Renal cortex interstitium (tissue), 15 donors: ENCODE results near the gene TMEM45B. TPM values are rescaled to one million over a fixed set of nuclear protein-coding genes. Genes with fewer than 3 reads are reported as not detected.
"Not testable (repeated sequence)": the region's sequence is repeated elsewhere in the genome, so short reads cannot be mapped to it uniquely, and the experiment has no call there.

Experiments
- DNase-seq, 11 donors: peaks; one replicate each; pipeline ENCODE4 v3.0.0-alpha.2; 2013; ENCODE audit warnings: low read depth in 9 of 11, low spot score in 4 of 11; ENCODE audit errors: extremely low read depth in 1 of 11
- long read RNA-seq, 16 experiments: transcript quantifications; one replicate each; lab custom pipeline, GENCODE V29; 2026
- polyA plus RNA-seq, 3 donors: library from polyadenylated mRNA; unstranded; fragments of 120-200 nt; gene quantifications; one replicate each; pipeline ENCODE4 v1.2.1, GENCODE V29; 2013; ENCODE audit not compliant: insufficient read length in 3 of 3

TMEM45B gene
- polyA plus RNA-seq = 10 to 100 TPM; 15.3 to 19.8 (median 16.1) TPM
- long read RNA-seq, donor 1, partial matches to known transcripts = 0 of 2 reads
- long read RNA-seq, donor 1, other reads (novel, unspliced or antisense) = 0 of 2 reads
- long read RNA-seq, donor 2, partial matches to known transcripts = 0 of 2 reads
- long read RNA-seq, donor 2, other reads (novel, unspliced or antisense) = 0 of 2 reads
- long read RNA-seq, donor 3, transcript TMEM45B-201 (6 exons, 2,234 nt) = major isoform, 13 of 19 reads
- long read RNA-seq, donor 3, partial matches to known transcripts = 5 of 19 reads
- long read RNA-seq, donor 3, other reads (novel, unspliced or antisense) = 0 of 19 reads
- long read RNA-seq, donor 4, transcript TMEM45B-201 (6 exons, 2,234 nt) = major isoform, 7 of 7 reads
- long read RNA-seq, donor 4, partial matches to known transcripts = 0 of 7 reads
- long read RNA-seq, donor 4, other reads (novel, unspliced or antisense) = 0 of 7 reads
- long read RNA-seq, donor 5 = 0 reads
- long read RNA-seq, donor 6, transcript TMEM45B-201 (6 exons, 2,234 nt) = major isoform, 5 of 5 reads
- long read RNA-seq, donor 6, partial matches to known transcripts = 0 of 5 reads
- long read RNA-seq, donor 6, other reads (novel, unspliced or antisense) = 0 of 5 reads
- long read RNA-seq, donor 7, transcript TMEM45B-201 (6 exons, 2,234 nt) = major isoform, 6 of 6 reads
- long read RNA-seq, donor 7, partial matches to known transcripts = 0 of 6 reads
- long read RNA-seq, donor 7, other reads (novel, unspliced or antisense) = 0 of 6 reads
- long read RNA-seq, donor 8, transcript TMEM45B-201 (6 exons, 2,234 nt) = major isoform, 7 of 8 reads
- long read RNA-seq, donor 8, partial matches to known transcripts = 0 of 8 reads
- long read RNA-seq, donor 8, other reads (novel, unspliced or antisense) = 0 of 8 reads
- long read RNA-seq, donor 9, transcript TMEM45B-201 (6 exons, 2,234 nt) = major isoform, 8 of 8 reads
- long read RNA-seq, donor 9, partial matches to known transcripts = 0 of 8 reads
- long read RNA-seq, donor 9, other reads (novel, unspliced or antisense) = 0 of 8 reads
- long read RNA-seq, donor 10, transcript TMEM45B-201 (6 exons, 2,234 nt) = major isoform, 5 of 5 reads
- long read RNA-seq, donor 10, partial matches to known transcripts = 0 of 5 reads
- long read RNA-seq, donor 10, other reads (novel, unspliced or antisense) = 0 of 5 reads
- long read RNA-seq, donor 11 = 0 reads
- long read RNA-seq, donor 12, transcript TMEM45B-201 (6 exons, 2,234 nt) = major isoform, 6 of 6 reads
- long read RNA-seq, donor 12, partial matches to known transcripts = 0 of 6 reads
- long read RNA-seq, donor 12, other reads (novel, unspliced or antisense) = 0 of 6 reads
- long read RNA-seq, donor 13 = 0 reads
- long read RNA-seq, donor 14, partial matches to known transcripts = 0 of 5 reads
- long read RNA-seq, donor 14, other reads (novel, unspliced or antisense) = 0 of 5 reads
- long read RNA-seq, donor 15, partial matches to known transcripts = 0 of 2 reads
- long read RNA-seq, donor 15, other reads (novel, unspliced or antisense) = 0 of 2 reads
- long read RNA-seq, donor 16, transcript TMEM45B-201 (6 exons, 2,234 nt) = major isoform, 22 of 84 reads
- long read RNA-seq, donor 16, partial matches to known transcripts = 62 of 84 reads
- long read RNA-seq, donor 16, other reads (novel, unspliced or antisense) = 0 of 84 reads

DNA sequence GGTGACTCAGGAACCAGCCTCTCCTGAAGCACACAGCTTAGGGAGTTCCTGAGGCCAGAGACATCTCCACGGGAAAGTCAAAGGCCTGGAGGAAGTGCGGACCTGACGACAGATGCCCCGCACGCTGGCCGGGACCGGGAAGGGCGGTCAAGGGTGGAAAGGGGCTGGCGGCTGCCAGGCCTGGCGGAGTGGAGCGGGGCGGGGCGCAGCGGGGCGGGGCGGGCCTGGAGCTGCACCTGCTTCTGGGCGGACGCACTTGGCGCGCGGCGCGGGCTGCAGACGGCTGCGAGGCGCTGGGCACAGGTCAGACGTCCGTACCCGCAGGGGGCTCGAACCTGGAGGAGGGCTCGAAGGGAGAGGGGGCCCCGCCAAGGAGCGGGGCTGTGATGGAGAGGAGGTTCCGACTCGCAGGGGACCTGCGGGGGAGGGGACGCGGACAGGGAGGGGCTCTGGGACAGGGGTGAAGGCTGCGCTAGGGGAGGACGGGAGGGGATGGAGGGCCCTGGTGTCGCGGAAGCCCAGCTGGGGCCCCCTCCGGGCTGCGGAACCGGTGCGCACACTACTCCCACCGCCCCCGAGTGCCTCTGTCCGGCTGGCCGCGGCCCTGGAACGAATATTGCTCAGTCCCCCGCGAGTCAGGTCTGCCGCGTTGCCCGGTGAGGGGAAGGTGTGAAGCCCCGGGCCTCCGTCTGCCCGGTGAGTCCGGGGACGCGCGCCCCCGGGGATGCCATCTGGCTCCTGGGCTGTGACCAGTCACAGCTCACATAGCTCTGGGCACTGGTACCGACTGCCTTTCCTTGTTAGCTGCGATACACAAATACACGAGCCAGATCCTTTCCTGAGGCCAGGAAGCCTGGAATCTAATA lies at the start of gene TMEM45B:
Gene TMEM45B (plus strand): TSS at position 253 of the 866 bp plus-strand sequence. CDS start 36,635 bp downstream, outside the sequence.
- peak in 8 of 11 donors; percentile 9 to 42 (median 36) for DNase-seq

DNA sequence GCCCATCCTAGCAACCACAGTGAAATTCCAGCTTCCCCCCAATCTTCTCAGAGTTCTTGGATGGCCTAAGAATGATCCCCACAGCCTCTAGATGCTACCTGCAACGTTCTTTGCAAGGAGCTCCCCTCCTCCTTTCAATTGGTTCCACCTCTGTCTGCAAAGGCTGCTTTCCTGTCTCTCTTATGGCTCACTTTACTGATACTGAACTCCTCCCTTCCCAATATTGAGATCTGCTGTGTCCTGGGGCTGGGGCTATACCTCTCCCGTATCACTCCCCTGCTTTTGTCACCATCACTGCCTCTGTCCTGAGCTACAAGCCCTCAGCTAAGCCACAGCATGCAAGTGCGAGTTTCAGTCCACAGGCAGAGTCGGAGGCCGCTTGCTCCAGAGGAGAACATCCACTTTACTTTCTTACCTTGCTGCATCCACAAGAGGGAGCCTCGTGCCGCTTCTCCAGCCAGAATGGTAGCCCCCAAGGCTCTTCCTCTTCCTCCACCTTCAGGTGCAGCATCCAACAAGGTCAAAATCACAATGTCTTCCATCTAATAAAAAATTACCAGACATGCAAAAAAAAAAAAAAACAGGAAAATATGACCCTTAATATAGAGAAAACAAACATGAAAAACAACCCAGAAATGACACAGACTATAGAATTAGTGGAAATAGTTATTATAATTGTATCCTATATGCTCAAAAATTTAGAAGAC lies 48.6 kb upstream of the TMEM45B start:
- DNase-seq = no peak

DNA sequence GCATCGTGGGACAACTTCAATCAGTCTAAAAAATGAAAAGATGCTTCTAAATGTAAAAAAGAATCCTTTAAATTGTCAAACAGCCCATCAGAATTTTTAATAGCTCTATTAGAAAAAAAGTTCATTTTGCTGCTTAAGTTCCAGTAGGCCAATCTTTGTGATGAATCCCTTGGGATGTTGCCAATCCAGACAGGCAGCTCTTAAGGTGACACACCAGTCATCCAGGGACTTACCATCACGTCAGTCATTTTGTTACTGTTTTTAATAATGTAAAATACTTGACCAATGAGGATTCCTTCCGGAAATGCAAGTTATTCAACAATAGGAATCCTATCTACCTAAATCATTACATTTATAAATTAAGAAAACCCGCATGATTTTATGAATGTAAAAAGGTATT lies 47.8 kb upstream of the TMEM45B start:
- DNase-seq = no peak

DNA sequence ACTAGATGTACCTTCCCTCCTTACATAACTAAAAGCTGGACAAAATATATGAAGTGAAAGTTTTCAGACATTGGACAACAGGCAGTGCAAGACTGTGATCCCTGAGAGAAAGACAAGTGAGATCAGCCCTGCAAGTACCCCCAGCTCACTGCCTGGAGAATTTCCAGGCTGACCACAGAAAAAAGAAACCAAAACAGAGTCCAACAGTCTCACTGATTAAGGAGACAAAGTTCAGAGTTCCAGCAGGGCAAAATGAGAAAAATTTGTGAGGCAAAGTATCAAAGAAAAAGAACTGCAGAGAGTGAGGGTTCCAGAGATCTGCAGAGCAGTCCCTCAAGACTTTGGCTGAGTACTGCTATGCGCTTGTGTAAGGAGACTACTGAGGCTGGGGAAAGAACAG lies 47.3 kb upstream of the TMEM45B start:
- DNase-seq = no peak

DNA sequence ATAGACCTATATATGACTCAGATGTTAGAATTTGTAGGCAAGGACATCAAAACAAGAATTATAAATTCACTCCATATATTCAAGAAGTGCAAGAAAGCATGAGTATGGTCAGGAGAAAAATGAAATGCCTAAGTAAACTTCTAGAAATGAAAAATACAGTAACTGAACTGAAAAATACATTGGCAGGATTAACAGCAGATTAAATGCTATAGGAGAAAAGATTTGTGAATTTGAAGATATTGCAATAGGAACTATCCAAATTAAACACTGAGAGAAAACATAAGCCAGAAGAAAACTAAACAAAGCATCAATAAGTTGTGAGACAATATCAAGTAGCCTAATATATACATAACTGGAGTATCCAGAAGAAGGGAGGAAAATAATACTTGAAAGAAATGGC lies 46.6 kb upstream of the TMEM45B start:
- DNase-seq = no peak

DNA sequence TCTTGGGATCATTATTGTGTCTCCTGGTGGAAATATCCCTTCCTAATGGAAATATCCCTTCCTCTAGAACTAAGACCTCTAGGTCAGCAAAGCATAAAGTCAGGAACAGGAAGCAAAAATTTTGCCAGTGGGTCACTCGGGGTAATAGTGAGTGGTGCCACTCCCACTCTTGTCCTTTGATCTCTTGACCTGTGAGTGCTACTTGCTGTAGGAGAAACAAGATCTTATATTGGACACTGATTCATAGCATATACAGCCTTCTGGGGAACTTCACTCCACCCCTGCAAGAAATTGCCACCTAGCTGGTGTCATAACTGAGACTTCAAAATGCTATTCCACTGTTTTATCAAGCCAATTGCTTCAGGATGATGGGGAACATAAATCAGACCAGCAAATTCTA lies 44.7 kb upstream of the TMEM45B start:
- no peak for DNase-seq

DNA sequence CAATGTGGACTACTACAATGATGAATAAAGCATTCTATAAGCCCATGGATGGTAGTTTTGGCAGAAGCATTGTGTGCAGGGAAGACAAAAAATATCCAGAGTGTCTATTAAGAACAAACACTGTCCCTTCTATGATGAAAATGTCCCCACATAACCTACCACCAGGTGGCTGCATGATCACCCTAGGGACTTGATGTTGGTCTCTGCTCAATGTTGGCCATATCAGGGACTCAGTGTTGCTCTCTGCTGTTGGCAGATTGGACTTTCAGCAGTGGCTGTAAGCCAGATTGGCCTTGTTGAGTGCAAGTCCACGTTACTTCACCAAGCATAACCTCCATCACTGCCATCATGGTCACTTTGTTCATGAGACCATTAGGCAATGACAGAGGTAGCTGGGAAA lies 44.2 kb upstream of the TMEM45B start:
- DNase-seq = not testable (repeated sequence)

DNA sequence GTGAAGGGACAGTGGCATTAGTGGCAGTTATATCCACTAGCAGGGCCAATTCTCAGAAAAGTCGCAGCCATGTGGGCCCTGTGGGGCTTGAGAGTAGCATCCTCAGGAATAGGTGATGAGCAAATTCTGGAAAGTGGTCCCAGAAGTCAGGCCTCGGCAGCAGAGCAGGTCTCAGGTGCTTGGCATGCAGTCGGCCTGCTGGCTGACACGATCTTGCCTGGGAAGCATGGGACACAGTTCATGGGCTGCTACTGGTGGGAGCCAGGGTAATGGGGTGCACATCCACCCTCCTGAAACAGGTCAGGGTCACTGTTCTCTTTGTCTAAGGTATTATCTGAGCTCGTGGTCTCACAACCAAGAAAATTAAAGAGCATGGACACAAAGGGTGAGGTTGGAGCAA lies 36.8 kb upstream of the TMEM45B start:
- no peak for DNase-seq

DNA sequence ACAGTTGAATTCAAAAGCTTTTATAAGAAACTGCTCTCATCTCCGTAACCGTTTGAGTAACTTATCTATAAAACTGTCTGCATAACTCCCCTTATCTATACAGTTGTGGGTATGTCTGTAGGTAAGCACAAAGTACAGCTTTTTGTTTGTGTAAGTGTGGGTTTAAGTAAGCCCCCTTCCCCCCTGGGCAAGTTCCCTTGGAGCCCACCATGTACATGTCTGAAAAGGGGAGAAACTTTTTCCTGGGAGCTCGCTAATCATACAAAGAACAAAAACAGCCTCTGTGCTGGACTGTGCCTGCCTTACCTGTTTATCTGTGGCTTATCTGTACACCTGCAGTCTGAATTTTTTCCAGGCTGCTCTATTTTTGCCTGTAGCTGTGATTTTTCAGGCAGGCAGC lies 36.3 kb upstream of the TMEM45B start:
- DNase-seq = no peak

DNA sequence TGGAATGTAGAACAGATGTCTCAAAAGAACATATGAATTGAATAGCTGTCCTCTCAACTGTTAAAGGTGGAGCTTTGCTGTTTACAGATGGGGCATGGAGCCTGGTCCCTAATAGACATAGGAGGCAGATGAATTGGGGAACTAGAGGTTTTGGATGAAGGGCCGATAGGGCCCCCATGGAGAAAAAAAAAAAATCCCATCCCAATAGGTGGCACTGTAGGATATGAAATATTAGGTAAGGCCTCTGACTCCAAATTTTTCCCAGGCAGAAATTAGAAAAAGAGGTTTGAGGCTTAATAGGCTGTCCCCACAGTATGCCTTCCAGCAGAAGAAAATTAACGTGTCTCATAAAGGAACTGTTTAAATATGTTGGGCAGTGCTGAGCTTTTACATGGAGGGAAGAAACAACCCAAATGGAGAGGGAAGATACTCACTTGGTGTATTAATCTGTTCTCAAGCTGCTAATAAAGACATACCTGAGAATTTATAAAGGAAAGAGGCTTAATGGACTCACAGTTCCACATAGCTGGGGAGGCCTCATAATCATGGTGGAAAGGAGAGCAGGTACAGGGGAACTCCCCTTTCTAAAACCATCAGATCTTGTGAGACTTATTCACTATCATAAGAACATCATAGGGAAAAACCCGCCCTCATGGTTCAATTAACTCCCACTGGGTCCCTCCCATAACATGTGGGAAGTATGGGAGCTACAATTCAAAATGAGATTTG lies 30.1 kb upstream of the TMEM45B start:
- no peak for DNase-seq

DNA sequence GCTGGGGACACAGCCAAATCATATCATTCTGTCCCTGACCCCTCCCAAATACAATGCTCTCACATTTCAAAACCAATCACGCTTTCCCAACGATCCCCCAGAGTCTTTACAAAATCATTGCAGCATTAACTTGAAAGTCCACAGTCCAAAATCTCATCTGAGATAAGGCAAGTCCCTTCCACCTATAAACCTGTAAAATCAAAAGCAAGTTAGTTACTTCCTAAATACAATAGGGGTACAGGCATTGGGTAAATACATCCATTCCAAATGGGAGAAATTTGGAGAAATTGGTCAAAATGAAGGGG lies 29.6 kb upstream of the TMEM45B start:
- DNase-seq = not testable (repeated sequence)

DNA sequence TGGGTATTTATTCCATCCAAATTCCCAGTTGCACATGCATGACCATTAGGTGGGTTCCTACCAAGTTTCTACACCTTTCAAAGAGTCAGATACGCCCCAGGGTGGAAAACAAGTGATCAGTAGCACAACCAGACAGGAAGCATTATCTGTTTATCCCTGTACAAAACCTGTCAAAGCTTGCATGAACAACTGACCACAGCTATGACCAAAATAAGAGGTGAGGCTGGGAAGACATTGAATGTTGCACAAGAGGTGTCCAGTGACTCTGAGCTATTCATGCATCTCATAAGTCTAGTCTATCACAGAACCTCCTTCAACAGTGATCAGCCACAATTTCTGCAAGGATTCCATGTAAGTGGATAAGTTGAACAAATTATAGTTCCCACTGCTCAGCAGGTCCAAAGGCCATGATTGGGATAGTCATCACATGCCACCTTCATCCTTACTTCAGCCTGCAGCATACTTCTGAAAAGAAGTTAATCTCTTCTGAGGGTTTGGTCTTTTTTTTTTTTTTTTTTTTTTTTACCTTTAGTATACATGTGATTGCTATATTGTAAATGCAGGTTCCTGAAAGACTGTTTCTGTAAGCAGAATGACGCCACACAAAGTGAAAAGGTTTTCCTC lies 28.0 kb upstream of the TMEM45B start:
- DNase-seq = no peak

DNA sequence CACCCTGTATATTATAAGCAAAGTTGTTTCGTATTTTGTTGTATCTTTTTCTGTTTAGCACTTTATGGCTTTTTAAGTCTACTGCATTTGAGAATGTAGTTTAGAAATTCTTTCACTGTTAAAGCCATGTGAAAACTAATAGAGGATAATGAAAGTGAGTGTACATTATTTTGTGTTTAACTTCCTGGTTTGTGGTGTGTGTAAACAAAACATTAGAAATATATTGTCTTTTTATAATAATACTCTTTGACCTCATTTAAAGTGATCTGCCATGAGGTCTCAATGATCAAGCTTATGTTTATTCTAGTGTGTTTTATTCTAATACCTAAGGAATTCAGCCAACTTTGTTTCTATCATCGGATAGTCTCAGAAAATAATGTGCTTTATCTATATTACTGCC lies 27.4 kb upstream of the TMEM45B start:
- DNase-seq = no peak

DNA sequence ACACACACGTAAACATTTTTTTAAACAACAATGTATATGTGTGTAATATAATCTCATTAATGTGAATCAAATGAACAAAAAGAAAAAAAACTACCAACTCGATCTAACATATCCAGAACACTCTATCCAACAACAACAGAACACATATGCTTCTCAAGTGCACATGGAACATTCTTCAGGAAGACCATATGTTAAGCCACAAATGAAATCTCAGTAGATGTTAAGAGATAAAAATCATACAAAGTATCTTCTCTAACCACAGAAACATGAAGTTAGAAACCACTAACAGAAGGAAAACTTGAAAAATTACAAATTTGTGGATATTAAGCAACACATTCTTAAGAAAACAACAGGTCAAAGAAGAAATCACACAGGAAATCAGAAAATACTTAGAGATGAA lies 25.5 kb upstream of the TMEM45B start:
- DNase-seq = no peak

DNA sequence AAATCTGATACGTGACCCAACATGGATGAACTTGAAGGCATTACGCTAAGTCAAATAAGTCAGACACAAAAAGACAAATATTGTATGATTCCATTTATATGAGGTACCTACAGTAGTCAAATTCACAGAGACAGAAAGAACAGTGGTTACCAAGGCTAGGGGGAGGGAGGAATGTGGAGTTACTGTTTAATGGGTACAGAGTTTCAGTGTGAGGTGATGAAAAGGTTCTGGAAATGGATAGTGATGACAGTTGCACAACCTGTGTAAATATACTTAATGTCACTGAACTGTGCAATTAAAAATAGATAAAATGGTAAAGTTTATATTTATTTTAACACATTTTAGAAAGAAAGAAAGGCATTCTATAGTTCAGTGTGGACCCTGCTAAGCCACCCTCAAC lies 24.1 kb upstream of the TMEM45B start:
- no peak for DNase-seq

DNA sequence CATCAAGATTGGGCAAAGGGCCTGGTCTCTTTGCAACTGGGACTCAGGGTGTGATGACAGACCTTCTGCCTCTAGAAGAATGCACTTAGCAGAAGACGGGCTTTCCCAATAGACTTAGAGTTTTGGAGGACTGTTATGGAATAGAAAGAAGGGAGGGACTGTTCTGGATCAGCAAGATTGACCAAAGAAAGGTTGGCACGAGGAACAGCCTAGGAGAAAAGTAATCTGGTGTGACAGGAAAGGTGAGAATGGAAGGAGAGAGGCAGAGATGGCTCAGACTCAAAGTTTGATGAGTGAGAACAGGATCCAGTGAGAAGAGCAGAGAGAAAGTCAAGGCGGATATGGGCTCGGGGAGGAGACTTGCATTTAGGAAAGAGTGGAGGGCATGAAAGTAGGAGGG lies 23.0 kb upstream of the TMEM45B start:
- DNase-seq = no peak
